ENCODE data around the gene CCDC68.

GRCh38 chr18:54946149-54946581, 13.1 kb downstream of the CCDC68 start:
- TF ChIP-seq CTCF (IDR thresholded peaks at IDR 0.05) (no peak), POLR2A (IDR thresholded peaks at IDR 0.05) (no peak), POLR2AphosphoS5 (IDR thresholded peaks at IDR 0.05) (no peak)
